Esophagus muscularis mucosa (tissue), 4 donors: ENCODE results near the gene RAB33A. TPM values are rescaled to one million over a fixed set of nuclear protein-coding genes. Genes with fewer than 3 reads are reported as not detected.

Experiments used
- DNase-seq: peaks from one replicate; pipeline ENCODE4 v3.0.0-alpha.2; 2017; ENCODE audit errors: extremely low spot score
- H3K27ac ChIP-seq, 4 donors: fragments of 200-600 bp; sonication (generic); replicated peaks in 1 of 4; 1 replicate in 3 of 4; 2 replicates in 1 of 4; pipeline ENCODE4 v1.5.1; 2016 to 2019; ENCODE audit warnings: mild to moderate bottlenecking in 1 of 4
- H3K27me3 ChIP-seq, 4 donors: fragments of 200-600 bp; sonication (generic); one replicate each; pipeline versions ENCODE4 v1.5.1 to v1.6.0; 2016 to 2019
- H3K36me3 ChIP-seq, 4 donors: fragments of 200-600 bp; sonication (generic); one replicate each; pipeline ENCODE4 v1.5.1; 2016 to 2019
- H3K4me1 ChIP-seq, 4 donors: fragments of 200-600 bp; sonication (generic); one replicate each; pipeline ENCODE4 v1.5.1; 2016 to 2019
- H3K4me3 ChIP-seq, 4 donors: fragments of 200-600 bp; sonication (generic); 1 replicate in 2 of 4; 2 replicates in 2 of 4; pipeline ENCODE4 v1.5.1; 2016 to 2019; ENCODE audit warnings: mild to moderate bottlenecking in 4 of 4, moderate library complexity in 1 of 4
- H3K9me3 ChIP-seq, 4 donors: fragments of 200-600 bp; sonication (generic); 1 replicate in 3 of 4; 2 replicates in 1 of 4; pipeline ENCODE4 v1.5.1; 2016 to 2019
- CTCF ChIP-seq, 3 experiments: fragments of 200-600 bp in 2 of 3; fragments of 450-650 bp in 1 of 3; sonication (generic) in 2 of 3; IDR thresholded peaks; one replicate each; pipeline ENCODE4 v1.5.1; 2017 to 2019; ENCODE audit warnings: antibody characterized with exemption in 3 of 3, mild to moderate bottlenecking in 2 of 3, moderate library complexity in 1 of 3
- EP300 ChIP-seq: sonication (generic); formaldehyde crosslinking; IDR thresholded peaks from one replicate; pipeline ENCODE4 v1.6.1; 2017; ENCODE audit warnings: antibody characterized with exemption
- POLR2A ChIP-seq: fragments of 450-650 bp; IDR thresholded peaks from one replicate; pipeline ENCODE4 v1.6.1; 2017; ENCODE audit warnings: antibody characterized with exemption, moderate library complexity, mild to moderate bottlenecking, low read depth
- POLR2AphosphoS5 ChIP-seq, 2 donors: sonication (generic); formaldehyde crosslinking; IDR thresholded peaks; one replicate each; pipeline ENCODE4 v1.6.1; 2017; ENCODE audit warnings: antibody characterized with exemption in 2 of 2
- WGBS: methylation state at CpG from one replicate; pipeline ENCODE4 v1.1.5; 2018; 5-methylcytosine and 5-hydroxymethylcytosine counted together
- intact Hi-C: fragments of 100-400 bp; cut with DNase I; formaldehyde crosslinking; loops from one replicate; pipeline ENCODE4 v1.15.1; 2023
- total RNA-seq, 4 donors: library from RNA; depleted of rRNA; stranded (reverse); fragments of >200 nt; gene quantifications; one replicate each; pipeline versions ENCODE4 v1.1.0 to v1.2.1, GENCODE V29; 2016

The RAB33A gene
- total RNA-seq, 4 donors from 2014 or later, result 0.23 to 1.3 (median 0.91) TPM; not detected in 1

- Histone ChIP-seq H3K27ac (no peak overlapping the region), H3K4me1 (peaks cover 0 to under 1% (median 0%) of the 10 kb centered on the region in 4 donors), H3K27me3 (no peaks in the 10 kb centered on the region), H3K9me3 (no peaks in the 10 kb centered on the region), H3K4me3 (no peak overlapping the region), H3K36me3 (no peaks in the 10 kb centered on the region)
- intact Hi-C loops, result no loop called here
- WGBS, result 53% methylated on average over 7 of the region's 7 CpGs
- no peak for DNase-seq
- TF ChIP-seq EP300 (no peak), POLR2A (no peak), POLR2AphosphoS5 (IDR thresholded peaks at IDR 0.05) (no peak), CTCF (IDR thresholded peaks at IDR 0.05) (no peak)
These were observed 7.9 kb downstream of the RAB33A start for GRCh38 chrX:130179579-130180215.

GRCh38 chrX:130184168-130184567, 12.4 kb downstream of the RAB33A start:
- Histone ChIP-seq H3K4me3 (no peak overlapping the region), H3K9me3 (no peaks in the 10 kb centered on the region), H3K4me1 (no peaks in the 10 kb centered on the region), H3K36me3 (no peaks in the 10 kb centered on the region), H3K27me3 (no peaks in the 10 kb centered on the region), H3K27ac (no peak overlapping the region)
- TF ChIP-seq POLR2A (no peak), POLR2AphosphoS5 (IDR thresholded peaks at IDR 0.05) (no peak), EP300 (no peak), CTCF (IDR thresholded peaks at IDR 0.05) (no peak)
- 89% methylated on average over 11 of the region's 11 CpGs for WGBS
- intact Hi-C loops, result no loop called here
- no peak for DNase-seq

GRCh38 chrX:130184857-130185256, 13.1 kb downstream of the RAB33A start:
- intact Hi-C loops, result no loop called here
- no peaks in the 10 kb centered on the region for H3K36me3 ChIP-seq
- no peaks in the 10 kb centered on the region for H3K4me1 ChIP-seq
- no peaks in the 10 kb centered on the region for H3K27me3 ChIP-seq
- no peak overlapping the region for H3K27ac ChIP-seq
- no peak for DNase-seq
- no peaks in the 10 kb centered on the region for H3K9me3 ChIP-seq
- 66% methylated on average over 2 of the region's 2 CpGs for WGBS
- TF ChIP-seq CTCF (IDR thresholded peaks at IDR 0.05) (no peak), POLR2A (no peak), EP300 (no peak), POLR2AphosphoS5 (IDR thresholded peaks at IDR 0.05) (no peak)
- no peak overlapping the region for H3K4me3 ChIP-seq

- Histone ChIP-seq H3K27me3 (no peaks in the 10 kb centered on the region), H3K4me1 (no peaks in the 10 kb centered on the region), H3K4me3 (no peak overlapping the region), H3K27ac (no peak overlapping the region), H3K9me3 (no peaks in the 10 kb centered on the region), H3K36me3 (no peaks in the 10 kb centered on the region)
- DNase-seq, result no peak
- 63% methylated on average over 4 of the region's 4 CpGs for WGBS
- TF ChIP-seq CTCF (IDR thresholded peaks at IDR 0.05), result no peak
- TF ChIP-seq POLR2AphosphoS5 (IDR thresholded peaks at IDR 0.05), result no peak
- no peak for TF ChIP-seq EP300
- TF ChIP-seq POLR2A, result no peak
- intact Hi-C loops, result no loop called here
These were observed 14.9 kb downstream of the RAB33A start for GRCh38 chrX:130186651-130187050.

- WGBS, result 89% methylated on average over 4 of the region's 4 CpGs
These were observed 19.0 kb downstream of the RAB33A start for GRCh38 chrX:130190801-130191200.

More at GRCh38 chrX:130190801-130191200, 19.0 kb downstream of the RAB33A start:
- no peaks in the 10 kb centered on the region for H3K4me1 ChIP-seq
- H3K36me3 ChIP-seq, result no peaks in the 10 kb centered on the region
- no peak overlapping the region for H3K4me3 ChIP-seq
- H3K27me3 ChIP-seq, result no peaks in the 10 kb centered on the region
- H3K27ac ChIP-seq, result no peak overlapping the region
- no peaks in the 10 kb centered on the region for H3K9me3 ChIP-seq
- intact Hi-C loops, result loop anchor here (5.0 to 10.0 kb wide), 2 partner anchors 68 to 586 kb away; no protein-coding TSS in a partner anchor
- TF ChIP-seq EP300 (no peak), POLR2A (no peak), CTCF (IDR thresholded peaks at IDR 0.05) (no peak), POLR2AphosphoS5 (IDR thresholded peaks at IDR 0.05) (no peak)
- DNase-seq, result no peak
